HepG2 (cell line): ENCODE results near the gene CCNB1IP1. TPM values are rescaled to one million over a fixed set of nuclear protein-coding genes. Genes with fewer than 3 reads are reported as not detected.
A peak's percentile ranks its signal among the peaks of the same experiment; 100 is the strongest.

Experiments
- ATF7 ChIP-seq, 2 experiments: fragments of 450-650 bp in 1 of 2; sonication (generic) in 1 of 2; formaldehyde crosslinking in 1 of 2; IDR thresholded peaks; 2 replicates each; pipeline versions ENCODE4 v1.4.0 to v1.6.1; 2016 to 2020; ENCODE audit warnings: antibody characterized with exemption in 1 of 2, mild to moderate bottlenecking in 1 of 2, missing genetic modification reagents in 1 of 2
- GLI4 ChIP-seq: sonication (generic); formaldehyde crosslinking; IDR thresholded peaks from 2 replicates; pipeline ENCODE4 v1.5.1; 2020; ENCODE audit warnings: missing genetic modification reagents, mild to moderate bottlenecking, moderate library complexity, borderline replicate concordance
- HNRNPH1 ChIP-seq: fragments of 200-400 bp; formaldehyde crosslinking; optimal IDR thresholded peaks from 2 replicates; pipeline ENCODE3; 2017; ENCODE audit warnings: mild to moderate bottlenecking, low read depth, low read length
- KDM5A ChIP-seq: fragments of 200-600 bp; sonication (generic); IDR thresholded peaks from 2 replicates; pipeline ENCODE4 v1.7.0; 2018; ENCODE audit warnings: antibody characterized with exemption, mild to moderate bottlenecking, low read length, borderline replicate concordance
- MAF1 ChIP-seq: sonication (generic); formaldehyde crosslinking; IDR thresholded peaks from 2 replicates; pipeline ENCODE4 v1.5.0; 2020; ENCODE audit warnings: missing genetic modification reagents, borderline replicate concordance
- NR2F6 ChIP-seq, 2 experiments: IDR thresholded peaks; 2 replicates each; pipeline ENCODE4 v1.6.1; 2016; ENCODE audit warnings: antibody characterized with exemption in 1 of 2, mild to moderate bottlenecking in 1 of 2
- SETDB1 ChIP-seq: sonication (generic); formaldehyde crosslinking; IDR thresholded peaks from 2 replicates; pipeline ENCODE4 v1.5.1; 2020; ENCODE audit warnings: missing genetic modification reagents, mild to moderate bottlenecking, borderline replicate concordance
- ZNF747 ChIP-seq: sonication (generic); formaldehyde crosslinking; IDR thresholded peaks from 2 replicates; pipeline ENCODE4 v1.8.1; 2023; ENCODE audit warnings: missing genetic modification reagents, mild to moderate bottlenecking, borderline replicate concordance
- polyA plus RNA-seq, 8 experiments: library from polyadenylated mRNA; depleted of rRNA in 3 of 8; stranded (reverse) in 7 of 8; unstranded in 1 of 8; fragments of >200 nt; fragmentation: Illumina TruSeq in 4 of 8; extraction: Trizol in 4 of 8; gene quantifications; 2 replicates each; pipeline versions ENCODE4 v1.2.1 to v1.2.3, GENCODE V29; 2011 to 2016; ENCODE audit warnings: low read depth in 4 of 8, missing spikeins in 1 of 8, mixed read lengths in 1 of 8; ENCODE audit not compliant: insufficient read depth in 1 of 8
- total RNA-seq, 5 experiments: library from RNA; depleted of rRNA; stranded (reverse); fragments of >200 nt; fragmentation: Illumina TruSeq; extraction: Trizol; gene quantifications; 2 replicates each; pipeline ENCODE4 v1.2.3, GENCODE V29; 2016; ENCODE audit warnings: low read depth in 1 of 5
- TF ChIP-seq, protein P1 (sequence below): sonication (generic); formaldehyde crosslinking; IDR thresholded peaks from 2 replicates; pipeline ENCODE4 v1.5.1; 2020; ENCODE audit warnings: mild to moderate bottlenecking, missing genetic modification reagents, borderline replicate concordance
- TF ChIP-seq, protein P2 (sequence below): sonication (generic); formaldehyde crosslinking; IDR thresholded peaks from 2 replicates; pipeline ENCODE4 v1.5.1; 2020; ENCODE audit warnings: mild to moderate bottlenecking, missing genetic modification reagents, borderline replicate concordance
- TF ChIP-seq, protein P3 (sequence below): IDR thresholded peaks from 2 replicates; pipeline ENCODE4 v1.6.1; 2018; ENCODE audit warnings: missing genetic modification reagents
- TF ChIP-seq, protein P4 (sequence below): sonication (generic); formaldehyde crosslinking; IDR thresholded peaks from 2 replicates; pipeline ENCODE4; 2020; ENCODE audit warnings: missing genetic modification reagents, mild to moderate bottlenecking, borderline replicate concordance
- TF ChIP-seq, protein P5 (sequence below): sonication (generic); formaldehyde crosslinking; IDR thresholded peaks from 2 replicates; pipeline ENCODE4 v1.8.1; 2023; ENCODE audit warnings: missing genetic modification reagents, mild to moderate bottlenecking, borderline replicate concordance
- TF ChIP-seq, protein P6 (sequence below): IDR thresholded peaks from 2 replicates; pipeline ENCODE4 v1.6.1; 2016; ENCODE audit warnings: missing genetic modification reagents, missing compliant biosample characterization

CCNB1IP1 gene
- total and polyA plus RNA-seq, 2 of the 13 experiments (the other 11 are each of a cell fraction or from before 2014, with no cell fraction given), result 98.3 to 125 TPM

DNA sequence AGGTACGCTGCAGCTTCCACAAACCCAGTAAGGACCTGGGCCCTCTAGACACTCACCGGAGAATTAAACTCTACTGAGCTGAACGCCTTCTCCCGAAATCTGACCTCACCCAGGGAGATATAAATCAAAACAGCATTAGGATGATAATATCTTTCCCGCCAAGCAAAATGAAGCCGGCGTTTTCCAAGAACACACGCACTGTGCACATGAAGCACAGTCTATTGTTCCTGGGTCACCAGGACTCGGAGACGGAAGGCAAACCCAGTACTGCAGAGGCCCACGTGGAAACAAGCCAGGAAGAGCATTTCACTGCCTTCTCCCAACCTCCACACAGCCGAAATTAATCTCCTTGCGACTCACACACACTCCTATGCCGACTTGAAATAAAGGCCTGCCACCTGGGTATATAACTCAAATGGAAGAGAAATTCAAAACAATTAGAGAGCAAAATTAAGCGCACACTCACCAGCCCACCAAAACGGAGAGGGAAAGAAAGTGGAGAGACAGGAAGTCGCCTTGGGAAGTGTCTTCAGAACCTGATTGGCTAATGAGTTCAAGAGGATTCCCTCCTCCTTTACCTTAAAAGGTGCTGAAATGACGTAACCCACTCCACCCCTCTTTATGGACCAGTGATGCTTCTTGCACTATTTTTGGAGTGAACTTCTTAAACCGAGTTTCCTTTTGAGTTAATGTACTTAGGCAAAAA is at the start of gene CCNB1IP1 (continued):
- no peak for TF ChIP-seq HNRNPH1
- TF ChIP-seq, protein P1, sequence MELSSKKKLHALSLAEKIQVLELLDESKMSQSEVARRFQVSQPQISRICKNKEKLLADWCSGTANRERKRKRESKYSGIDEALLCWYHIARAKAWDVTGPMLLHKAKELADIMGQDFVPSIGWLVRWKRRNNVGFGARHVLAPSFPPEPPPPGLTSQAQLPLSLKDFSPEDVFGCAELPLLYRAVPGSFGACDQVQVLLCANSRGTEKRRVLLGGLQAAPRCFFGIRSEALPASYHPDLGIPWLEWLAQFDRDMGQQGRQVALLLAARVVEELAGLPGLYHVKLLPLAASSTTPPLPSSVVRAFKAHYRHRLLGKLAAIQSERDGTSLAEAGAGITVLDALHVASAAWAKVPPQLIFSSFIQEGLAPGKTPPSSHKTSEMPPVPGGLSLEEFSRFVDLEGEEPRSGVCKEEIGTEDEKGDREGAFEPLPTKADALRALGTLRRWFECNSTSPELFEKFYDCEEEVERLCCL (CRISPR knock-in tag), result no peak
- TF ChIP-seq, protein P2, sequence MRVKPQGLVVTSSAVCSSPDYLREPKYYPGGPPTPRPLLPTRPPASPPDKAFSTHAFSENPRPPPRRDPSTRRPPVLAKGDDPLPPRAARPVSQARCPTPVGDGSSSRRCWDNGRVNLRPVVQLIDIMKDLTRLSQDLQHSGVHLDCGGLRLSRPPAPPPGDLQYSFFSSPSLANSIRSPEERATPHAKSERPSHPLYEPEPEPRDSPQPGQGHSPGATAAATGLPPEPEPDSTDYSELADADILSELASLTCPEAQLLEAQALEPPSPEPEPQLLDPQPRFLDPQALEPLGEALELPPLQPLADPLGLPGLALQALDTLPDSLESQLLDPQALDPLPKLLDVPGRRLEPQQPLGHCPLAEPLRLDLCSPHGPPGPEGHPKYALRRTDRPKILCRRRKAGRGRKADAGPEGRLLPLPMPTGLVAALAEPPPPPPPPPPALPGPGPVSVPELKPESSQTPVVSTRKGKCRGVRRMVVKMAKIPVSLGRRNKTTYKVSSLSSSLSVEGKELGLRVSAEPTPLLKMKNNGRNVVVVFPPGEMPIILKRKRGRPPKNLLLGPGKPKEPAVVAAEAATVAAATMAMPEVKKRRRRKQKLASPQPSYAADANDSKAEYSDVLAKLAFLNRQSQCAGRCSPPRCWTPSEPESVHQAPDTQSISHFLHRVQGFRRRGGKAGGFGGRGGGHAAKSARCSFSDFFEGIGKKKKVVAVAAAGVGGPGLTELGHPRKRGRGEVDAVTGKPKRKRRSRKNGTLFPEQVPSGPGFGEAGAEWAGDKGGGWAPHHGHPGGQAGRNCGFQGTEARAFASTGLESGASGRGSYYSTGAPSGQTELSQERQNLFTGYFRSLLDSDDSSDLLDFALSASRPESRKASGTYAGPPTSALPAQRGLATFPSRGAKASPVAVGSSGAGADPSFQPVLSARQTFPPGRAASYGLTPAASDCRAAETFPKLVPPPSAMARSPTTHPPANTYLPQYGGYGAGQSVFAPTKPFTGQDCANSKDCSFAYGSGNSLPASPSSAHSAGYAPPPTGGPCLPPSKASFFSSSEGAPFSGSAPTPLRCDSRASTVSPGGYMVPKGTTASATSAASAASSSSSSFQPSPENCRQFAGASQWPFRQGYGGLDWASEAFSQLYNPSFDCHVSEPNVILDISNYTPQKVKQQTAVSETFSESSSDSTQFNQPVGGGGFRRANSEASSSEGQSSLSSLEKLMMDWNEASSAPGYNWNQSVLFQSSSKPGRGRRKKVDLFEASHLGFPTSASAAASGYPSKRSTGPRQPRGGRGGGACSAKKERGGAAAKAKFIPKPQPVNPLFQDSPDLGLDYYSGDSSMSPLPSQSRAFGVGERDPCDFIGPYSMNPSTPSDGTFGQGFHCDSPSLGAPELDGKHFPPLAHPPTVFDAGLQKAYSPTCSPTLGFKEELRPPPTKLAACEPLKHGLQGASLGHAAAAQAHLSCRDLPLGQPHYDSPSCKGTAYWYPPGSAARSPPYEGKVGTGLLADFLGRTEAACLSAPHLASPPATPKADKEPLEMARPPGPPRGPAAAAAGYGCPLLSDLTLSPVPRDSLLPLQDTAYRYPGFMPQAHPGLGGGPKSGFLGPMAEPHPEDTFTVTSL (CRISPR knock-in tag), result peak; percentile 21; the same call in 1 of the 2 replicates
- TF ChIP-seq MAF1, result no peak
- TF ChIP-seq KDM5A, result peak; percentile 86
- TF ChIP-seq, protein P3, sequence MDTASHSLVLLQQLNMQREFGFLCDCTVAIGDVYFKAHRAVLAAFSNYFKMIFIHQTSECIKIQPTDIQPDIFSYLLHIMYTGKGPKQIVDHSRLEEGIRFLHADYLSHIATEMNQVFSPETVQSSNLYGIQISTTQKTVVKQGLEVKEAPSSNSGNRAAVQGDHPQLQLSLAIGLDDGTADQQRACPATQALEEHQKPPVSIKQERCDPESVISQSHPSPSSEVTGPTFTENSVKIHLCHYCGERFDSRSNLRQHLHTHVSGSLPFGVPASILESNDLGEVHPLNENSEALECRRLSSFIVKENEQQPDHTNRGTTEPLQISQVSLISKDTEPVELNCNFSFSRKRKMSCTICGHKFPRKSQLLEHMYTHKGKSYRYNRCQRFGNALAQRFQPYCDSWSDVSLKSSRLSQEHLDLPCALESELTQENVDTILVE (CRISPR knock-in tag), result no peak
- no peak for TF ChIP-seq SETDB1
- TF ChIP-seq, protein P4, sequence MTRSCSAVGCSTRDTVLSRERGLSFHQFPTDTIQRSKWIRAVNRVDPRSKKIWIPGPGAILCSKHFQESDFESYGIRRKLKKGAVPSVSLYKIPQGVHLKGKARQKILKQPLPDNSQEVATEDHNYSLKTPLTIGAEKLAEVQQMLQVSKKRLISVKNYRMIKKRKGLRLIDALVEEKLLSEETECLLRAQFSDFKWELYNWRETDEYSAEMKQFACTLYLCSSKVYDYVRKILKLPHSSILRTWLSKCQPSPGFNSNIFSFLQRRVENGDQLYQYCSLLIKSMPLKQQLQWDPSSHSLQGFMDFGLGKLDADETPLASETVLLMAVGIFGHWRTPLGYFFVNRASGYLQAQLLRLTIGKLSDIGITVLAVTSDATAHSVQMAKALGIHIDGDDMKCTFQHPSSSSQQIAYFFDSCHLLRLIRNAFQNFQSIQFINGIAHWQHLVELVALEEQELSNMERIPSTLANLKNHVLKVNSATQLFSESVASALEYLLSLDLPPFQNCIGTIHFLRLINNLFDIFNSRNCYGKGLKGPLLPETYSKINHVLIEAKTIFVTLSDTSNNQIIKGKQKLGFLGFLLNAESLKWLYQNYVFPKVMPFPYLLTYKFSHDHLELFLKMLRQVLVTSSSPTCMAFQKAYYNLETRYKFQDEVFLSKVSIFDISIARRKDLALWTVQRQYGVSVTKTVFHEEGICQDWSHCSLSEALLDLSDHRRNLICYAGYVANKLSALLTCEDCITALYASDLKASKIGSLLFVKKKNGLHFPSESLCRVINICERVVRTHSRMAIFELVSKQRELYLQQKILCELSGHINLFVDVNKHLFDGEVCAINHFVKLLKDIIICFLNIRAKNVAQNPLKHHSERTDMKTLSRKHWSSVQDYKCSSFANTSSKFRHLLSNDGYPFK, result peak; percentile 47; the same call in 1 of the 2 replicates
- TF ChIP-seq NR2F6 (IDR thresholded peaks at IDR 0.05), result 0 out of 2 replicates have a peak, but pooled peaks have one; percentile 9
- TF ChIP-seq NR2F6 (CRISPR knock-in tag; IDR thresholded peaks at IDR 0.05), result no peak
- TF ChIP-seq GLI4, result peak; percentile 50; the same call in 1 of the 2 replicates
- TF ChIP-seq, protein P5, sequence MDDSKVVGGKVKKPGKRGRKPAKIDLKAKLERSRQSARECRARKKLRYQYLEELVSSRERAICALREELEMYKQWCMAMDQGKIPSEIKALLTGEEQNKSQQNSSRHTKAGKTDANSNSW (CRISPR knock-in tag), result 0 out of 2 replicates have a peak, but pooled peaks have one; percentile 77
- TF ChIP-seq ATF7 (IDR thresholded peaks at IDR 0.05), result peak; percentile 98
- TF ChIP-seq ATF7 (CRISPR knock-in tag; IDR thresholded peaks at IDR 0.05), result peak; percentile 78; the same call in 1 of the 2 replicates
- TF ChIP-seq ZNF747 (CRISPR knock-in tag), result 0 out of 2 replicates have a peak, but pooled peaks have one; percentile 32
- TF ChIP-seq, protein P6, sequence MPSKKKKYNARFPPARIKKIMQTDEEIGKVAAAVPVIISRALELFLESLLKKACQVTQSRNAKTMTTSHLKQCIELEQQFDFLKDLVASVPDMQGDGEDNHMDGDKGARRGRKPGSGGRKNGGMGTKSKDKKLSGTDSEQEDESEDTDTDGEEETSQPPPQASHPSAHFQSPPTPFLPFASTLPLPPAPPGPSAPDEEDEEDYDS (CRISPR knock-in tag), result peak; percentile 76
